Measurements from ENCODE around the gene ANKRD28.

DNA sequence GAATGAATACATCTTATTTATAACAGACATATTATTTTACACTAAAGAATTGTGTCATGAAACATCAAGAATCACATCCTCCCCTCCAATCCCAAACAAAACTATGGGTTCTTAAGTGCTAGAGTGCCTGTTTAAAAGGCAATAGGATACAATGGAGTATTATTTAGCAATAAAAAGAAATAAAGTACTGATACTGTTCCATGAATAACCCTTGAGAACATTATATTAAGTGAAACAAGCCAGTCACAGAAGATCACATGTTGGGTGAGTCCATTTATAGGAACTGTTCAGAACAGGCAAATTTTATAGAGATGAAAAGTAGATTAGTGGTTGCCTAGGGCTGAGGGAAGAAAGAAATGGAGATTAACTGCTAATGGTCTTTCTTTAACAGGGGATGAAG lies 86.5 kb downstream of the ANKRD28 start:
- TF ChIP-seq POLR2A (IDR thresholded peaks at IDR 0.05; ENCODE audit: low read depth, low read length), result no peak
- TF ChIP-seq POLR2AphosphoS5 (IDR thresholded peaks at IDR 0.05; ENCODE audit: low read depth, low read length), result no peak
